ENCODE data around the gene TANC2.

GRCh38 chr17:62989501-62989900 is 23.5 kb downstream of the TANC2 start:
- TF ChIP-seq CTCF (IDR thresholded peaks at IDR 0.05) (no peak), POLR2A (IDR thresholded peaks at IDR 0.05) (no peak), EP300 (IDR thresholded peaks at IDR 0.05) (no peak)
